ENCODE results near the gene DEPDC1B. TPM values are rescaled to one million over a fixed set of nuclear protein-coding genes. Genes with fewer than 3 reads are reported as not detected.

DEPDC1B gene
- total RNA-seq, 1 experiment from 2014 or later, result 38.3 TPM

DNA sequence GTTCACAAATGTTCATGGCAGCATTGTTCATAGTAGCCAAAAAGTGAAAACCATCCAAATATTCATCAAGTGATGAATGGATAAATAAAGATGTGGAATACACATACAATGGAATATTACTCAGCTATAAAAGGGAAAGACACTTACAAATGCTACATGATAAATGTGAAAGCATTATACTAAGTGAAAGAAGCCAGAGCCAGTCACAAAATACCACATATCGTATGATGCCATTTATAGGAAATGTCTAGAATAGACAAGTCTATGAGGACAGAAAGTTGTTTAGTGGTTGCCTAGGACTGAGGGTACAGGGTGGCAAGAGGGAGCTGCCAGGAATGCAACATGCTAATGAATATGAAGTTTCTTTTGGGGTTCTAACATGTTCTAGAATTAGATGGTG lies 148.7 kb downstream of the DEPDC1B start:
- DNase-seq (ENCODE audit: low read depth), result no peak

GRCh38 chr5:60550311-60550710 lies 149.7 kb downstream of the DEPDC1B start:
- in situ Hi-C loops (cut with HindIII; ENCODE audit: low pct_unique_long_range_greater_than_20kb, low sequenced_read_pairs), result no loop called here
- no peak for DNase-seq (ENCODE audit: low read depth)

More for the DNA sequence above, 148.7 kb downstream of the DEPDC1B start:
- in situ Hi-C loops (cut with HindIII; ENCODE audit: low pct_unique_long_range_greater_than_20kb, low sequenced_read_pairs), result no loop called here

DNA sequence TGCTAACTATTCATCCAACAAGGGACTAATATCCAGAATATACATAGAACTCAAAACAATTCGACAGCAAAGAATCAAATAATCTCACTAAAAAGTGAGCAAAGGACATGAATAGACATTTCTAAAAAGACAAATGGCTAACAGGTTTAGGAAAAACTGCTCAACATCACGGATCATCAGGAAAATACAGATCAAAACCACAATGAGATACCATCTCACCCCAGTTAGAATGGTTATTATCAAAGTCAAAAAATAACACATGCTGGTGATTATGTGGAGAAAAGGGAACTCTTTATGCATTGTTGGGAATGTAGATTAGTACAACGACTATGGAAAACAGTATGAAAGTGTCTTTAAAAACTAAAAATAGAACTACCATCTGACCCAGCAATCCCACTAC lies 150.1 kb downstream of the DEPDC1B start:
- in situ Hi-C loops (cut with HindIII; ENCODE audit: low pct_unique_long_range_greater_than_20kb, low sequenced_read_pairs), result no loop called here
- no peak for DNase-seq (ENCODE audit: low read depth)

Other genes starting within 250 kb of the DEPDC1B start
- gene ELOVL7, start 144.1 kb upstream of the DEPDC1B start, total RNA-seq (2014; rRNA removed; shearing (Covaris generic); ENCODE audit: low replicate concordance), result 9.4 and 11.3 TPM in 2 replicates
- 5.1 and 7.1 TPM in 2 replicates for gene ERCC8, start 244.9 kb upstream of the DEPDC1B start, total RNA-seq (2014; rRNA removed; shearing (Covaris generic); ENCODE audit: low replicate concordance)
- gene NDUFAF2, start 245.0 kb upstream of the DEPDC1B start, total RNA-seq (2014; rRNA removed; shearing (Covaris generic); ENCODE audit: low replicate concordance), result 23.3 and 63.7 TPM in 2 replicates